NCI-H82 treated with DMSO at 0.1 percent for 48 hours (cell line): ENCODE data around the gene TRAPPC2B.

ENCODE experiments used
- DNase-seq: peaks from one replicate; lab custom pipeline; 2025; ENCODE audit not compliant: unreplicated experiment; lab: John Stamatoyannopoulos, UW

TRAPPC2B gene

DNA sequence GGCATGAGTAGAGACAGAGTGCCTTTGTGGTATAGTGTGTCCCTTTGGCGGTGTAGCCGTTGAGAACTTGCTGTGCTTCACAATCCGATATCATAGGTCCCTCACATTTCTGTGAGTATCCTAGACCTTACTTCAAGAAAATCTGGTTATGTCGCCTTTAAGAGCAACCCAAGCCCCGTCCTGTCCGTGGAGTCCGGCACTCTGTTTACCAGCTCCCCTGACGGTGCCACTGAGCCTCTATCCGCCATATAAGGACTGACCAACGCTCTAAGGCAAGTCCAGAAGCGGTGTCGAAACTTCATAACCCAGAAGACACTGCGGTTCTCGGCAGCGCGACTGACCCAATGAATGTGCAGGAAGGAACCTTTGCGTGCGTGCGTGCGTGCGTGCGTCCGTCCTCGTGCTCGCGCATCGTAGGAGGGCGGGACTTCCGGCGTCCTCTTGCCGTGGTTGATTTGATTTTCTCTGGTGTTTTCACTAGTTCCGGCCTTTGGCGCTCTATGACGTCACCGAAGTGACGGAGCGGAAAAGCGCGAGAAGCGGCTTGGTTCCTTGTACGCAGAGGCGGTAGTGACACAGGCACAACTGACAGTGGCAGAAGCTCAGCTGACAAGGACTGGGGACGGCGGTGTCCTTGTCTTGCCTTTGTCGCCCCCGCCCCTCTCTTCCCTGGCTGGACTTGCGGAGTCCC is at the start of gene TRAPPC2B, which contains the start of gene ZNF547:
Gene TRAPPC2B, plus strand, starts transcription at position 555 of the 691 bp plus-strand sequence. CDS start 1,283 bp downstream, outside the sequence.
Gene ZNF547, plus strand, starts transcription at position 555 of the 691 bp plus-strand sequence. CDS start 5,005 bp downstream, outside the sequence.
- peak; percentile 91 for DNase-seq

DNA sequence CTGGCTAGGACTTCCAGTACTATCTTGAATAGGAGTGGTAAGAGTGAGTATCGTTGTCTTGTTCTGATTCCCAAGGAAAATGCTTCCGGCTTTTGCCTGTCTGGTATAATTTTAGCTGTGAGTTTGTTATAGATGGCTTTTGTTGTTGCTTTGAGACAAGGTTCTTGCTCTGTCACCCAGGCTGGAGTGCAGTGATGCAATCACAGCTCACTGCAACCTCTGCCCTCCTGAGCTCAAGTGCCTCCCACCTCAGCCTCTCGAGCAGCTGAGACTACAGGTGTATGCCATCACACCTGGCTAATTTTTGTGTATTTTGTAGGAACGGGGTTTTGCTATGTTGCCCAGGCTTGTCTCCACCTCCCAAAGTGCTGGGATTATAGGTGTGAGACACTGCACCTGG is 49.2 kb upstream of the TRAPPC2B start:
- DNase-seq: no peak

DNA sequence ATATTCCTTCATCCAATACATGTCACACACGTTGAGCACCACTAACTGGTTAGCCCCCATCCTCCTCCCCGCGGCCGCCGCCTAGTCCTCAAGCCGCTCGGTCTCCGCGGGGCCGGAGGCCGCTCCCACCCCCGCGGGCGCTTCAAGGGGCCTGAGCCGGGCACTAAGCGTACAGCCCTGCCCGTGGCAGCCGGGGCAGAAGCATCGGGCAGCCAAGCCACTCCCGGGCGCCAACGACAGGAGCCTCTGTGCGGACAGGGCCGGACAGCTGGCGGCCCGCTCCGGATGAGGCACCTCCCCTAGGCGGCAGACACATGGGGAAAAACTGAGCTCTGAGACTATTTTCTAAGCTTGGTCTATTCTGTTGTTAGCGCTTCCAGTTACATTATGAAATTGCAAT is 45.8 kb upstream of the TRAPPC2B start:
- no peak for DNase-seq

DNA sequence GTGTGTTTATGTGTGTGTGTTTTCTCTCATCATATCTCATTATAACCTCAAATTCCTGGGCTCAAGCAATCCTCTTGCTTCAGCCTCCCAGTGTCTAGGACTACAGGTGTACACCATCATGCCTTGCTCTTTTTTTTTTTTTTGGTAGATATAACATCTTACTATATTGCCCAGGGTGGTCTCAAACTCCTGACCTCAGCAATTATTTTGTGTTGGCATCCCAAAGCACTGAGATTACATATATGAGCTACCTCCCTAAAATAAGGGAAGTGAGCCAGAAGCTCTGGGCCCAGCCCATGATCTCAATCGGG is 43.5 kb upstream of the TRAPPC2B start:
- no peak for DNase-seq

DNA sequence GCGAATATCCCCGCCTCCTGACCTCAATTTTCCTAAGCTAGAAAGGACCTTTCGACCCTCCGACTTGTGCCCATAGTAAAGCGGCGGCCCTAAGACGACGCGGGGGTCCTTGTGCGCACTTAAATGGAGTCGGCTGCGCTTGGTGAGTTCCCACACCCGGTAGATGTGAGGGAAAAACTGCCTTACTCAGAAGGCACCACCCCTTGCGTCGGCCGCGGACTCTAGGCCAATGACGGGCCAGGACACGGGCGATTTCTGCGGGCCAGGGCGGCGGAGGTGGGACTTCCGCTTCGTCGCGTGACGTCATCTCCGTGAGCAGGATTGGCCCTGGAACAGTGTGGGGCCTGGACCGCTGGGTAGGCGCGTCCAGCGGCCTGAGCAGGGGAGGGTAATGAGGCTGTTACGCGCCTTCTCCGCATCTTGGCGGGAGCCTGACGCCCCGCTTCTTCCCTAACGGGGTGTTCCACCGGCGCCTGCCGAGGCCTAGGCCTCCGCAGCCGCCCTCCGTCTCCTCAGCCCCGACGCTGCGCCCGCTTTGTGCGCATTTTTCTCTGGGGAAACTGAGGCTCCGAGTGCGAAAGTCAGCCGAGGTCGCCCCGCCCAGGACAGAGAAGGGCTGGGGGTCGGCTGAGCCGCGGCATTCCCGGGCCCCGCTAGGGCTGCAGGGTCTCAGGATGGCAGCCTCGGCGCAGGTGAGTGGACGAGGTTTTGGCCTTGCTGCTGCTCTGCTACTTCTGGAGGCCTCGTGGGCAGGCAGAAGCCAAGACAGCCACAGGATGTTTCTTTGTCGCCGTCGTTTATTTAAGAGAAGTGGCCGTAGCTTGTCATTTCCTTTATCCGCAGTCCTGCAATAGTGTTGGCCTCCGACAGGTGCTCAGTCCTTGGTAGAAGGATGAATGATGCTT is 42.9 kb upstream of the TRAPPC2B start, which contains the start of gene ZNF543:
Gene ZNF543, plus strand, starts transcription at position 293 of the 905 bp plus-strand sequence. Its CDS starts 382 bp downstream, at position 675.
- DNase-seq: peak; percentile 80

DNA sequence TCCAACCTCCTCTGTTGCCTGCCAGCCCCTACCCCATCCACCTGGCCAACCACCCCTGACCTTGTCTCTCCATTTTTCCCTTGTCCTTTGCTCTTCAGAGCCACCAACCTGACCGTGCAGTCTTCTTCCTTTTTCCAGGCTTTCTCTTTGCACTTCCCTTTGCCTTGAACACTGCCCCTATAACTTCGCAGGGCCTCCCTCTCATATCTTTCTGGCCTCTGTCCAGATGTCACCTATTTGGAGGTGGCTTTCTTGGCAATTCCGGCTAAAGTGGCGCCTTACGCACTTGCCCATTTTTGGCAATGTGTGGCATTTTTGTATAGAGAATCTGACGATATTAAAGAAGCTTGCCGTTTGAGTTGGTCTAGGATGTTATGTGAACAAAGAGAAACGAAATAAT is 42.2 kb upstream of the TRAPPC2B start:
- DNase-seq: no peak

DNA sequence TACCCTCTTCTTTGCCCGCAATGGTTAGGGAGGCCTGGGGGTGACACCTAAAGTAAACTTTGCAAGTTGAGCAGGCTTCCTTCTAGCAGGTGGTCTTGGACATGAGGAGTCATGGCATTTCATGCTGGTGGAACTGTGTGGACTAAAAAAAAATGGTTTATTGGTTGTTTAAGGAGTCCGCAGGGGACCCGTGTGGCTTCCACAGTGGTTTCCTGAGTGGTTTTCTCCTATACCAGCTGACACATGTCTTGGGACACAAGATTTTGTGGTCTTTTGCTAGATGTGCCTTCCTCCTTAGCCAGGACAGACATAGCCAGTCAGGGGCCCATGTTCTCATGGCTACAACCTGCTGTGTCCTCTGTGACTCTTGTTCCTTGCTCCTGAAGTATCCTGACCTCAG is 41.6 kb upstream of the TRAPPC2B start:
- no peak for DNase-seq

DNA sequence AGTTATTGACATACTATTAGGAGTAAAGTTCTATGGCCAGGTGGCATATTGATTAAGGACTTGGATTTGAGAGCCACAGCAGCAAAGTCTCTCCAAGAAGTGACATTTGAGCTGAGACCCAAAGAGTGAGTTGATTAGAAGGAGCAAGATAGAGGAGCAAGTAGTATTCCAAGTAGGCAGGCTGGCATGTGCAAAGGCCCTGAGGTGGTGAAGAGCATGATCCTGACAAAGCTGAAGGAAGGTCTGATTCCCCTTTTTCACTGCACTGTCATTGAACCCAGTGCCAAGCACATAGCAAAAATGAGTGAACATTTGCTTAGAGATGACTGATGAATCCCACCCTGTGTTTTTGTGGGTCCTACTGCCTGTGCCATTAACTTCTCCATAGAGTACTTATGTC is 38.4 kb upstream of the TRAPPC2B start:
- no peak for DNase-seq

DNA sequence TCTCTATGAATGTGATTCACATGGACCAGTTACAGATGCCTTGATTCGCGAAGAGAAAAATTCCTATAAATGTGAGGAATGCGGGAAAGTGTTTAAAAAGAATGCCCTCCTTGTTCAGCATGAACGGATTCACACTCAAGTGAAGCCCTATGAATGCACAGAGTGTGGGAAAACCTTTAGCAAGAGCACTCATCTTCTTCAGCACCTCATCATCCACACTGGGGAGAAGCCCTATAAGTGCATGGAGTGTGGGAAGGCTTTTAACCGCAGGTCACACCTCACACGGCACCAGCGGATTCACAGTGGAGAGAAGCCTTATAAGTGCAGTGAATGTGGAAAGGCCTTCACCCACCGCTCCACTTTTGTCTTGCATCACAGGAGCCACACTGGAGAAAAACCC is 35.4 kb upstream of the TRAPPC2B start:
- no peak for DNase-seq

DNA sequence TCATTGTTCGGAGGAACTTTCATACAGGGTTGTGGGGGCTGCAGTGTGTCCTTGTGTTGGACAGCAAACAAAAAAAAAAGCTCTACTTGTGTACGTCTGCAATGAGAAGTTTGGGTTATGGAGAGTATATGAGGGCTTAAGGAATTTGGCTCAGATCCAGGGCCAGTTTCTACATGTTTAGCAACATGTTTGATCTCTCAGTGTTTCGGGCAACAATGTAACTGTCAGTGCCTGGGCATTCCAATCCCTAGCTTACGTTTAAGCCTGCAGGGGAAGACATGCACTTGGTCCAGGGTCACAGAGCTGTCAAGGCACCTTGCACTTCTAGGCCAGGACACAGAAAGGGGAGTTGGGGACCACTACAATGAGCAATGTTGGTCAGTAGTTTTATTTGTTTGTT is 29.2 kb upstream of the TRAPPC2B start:
- no peak for DNase-seq

DNA sequence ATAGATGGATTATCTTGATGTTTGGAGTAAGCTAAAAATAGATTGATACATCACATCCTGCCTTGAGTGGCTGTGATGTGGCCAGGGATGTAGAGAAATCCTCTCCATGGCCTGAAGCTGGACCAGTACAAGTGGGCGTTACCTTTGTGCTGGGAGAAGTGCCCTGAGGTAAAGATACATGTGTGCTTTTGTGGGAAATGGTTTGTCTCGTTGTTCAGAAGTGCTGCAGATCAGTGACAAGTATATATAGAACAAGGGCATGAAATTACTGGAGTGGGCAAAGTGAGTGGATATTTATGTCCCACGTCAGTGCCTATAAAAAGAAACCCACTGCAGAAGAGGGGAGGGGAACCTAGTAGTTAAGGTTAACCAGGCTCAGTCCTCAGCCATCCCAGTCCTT is 24.5 kb upstream of the TRAPPC2B start:
- no peak for DNase-seq

DNA sequence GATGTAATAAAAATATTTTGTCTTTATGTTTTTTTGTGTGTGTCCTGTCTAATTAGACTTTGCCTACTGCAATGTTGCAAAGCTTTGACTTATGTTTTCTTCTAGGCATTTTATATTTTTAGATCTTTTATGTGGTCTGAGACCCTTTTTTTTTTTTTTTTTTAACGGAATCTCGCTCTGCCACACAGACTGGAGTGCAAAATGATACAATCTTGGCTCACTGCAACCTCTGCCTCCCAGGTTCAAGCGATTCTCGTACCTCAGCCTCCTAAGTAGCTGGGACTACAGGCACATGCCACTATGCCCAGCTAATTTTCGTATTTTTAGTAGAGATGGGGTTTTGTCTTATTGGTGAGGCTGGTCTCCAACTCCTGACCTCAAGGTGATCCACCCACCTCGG is 20.8 kb upstream of the TRAPPC2B start:
- no peak for DNase-seq

DNA sequence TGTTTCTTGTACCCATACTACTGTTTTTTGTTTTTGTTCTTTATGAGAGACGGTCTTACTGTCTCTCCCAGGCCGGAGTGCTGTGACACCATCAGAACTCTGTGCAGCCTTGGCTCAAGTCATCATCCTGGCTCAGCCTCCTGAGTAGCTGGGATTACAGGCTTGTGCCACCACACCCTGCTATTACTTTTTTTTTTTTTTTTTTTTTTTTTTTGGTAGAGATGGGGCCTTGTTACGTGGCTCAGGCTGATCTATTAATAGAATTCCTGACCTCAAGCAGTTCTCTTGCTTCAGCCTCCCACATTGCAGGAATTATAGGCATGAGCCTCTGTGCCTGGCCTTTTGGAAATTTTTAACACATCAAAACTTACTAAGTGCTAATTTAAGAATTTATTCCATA is 15.2 kb upstream of the TRAPPC2B start:
- DNase-seq: no peak

DNA sequence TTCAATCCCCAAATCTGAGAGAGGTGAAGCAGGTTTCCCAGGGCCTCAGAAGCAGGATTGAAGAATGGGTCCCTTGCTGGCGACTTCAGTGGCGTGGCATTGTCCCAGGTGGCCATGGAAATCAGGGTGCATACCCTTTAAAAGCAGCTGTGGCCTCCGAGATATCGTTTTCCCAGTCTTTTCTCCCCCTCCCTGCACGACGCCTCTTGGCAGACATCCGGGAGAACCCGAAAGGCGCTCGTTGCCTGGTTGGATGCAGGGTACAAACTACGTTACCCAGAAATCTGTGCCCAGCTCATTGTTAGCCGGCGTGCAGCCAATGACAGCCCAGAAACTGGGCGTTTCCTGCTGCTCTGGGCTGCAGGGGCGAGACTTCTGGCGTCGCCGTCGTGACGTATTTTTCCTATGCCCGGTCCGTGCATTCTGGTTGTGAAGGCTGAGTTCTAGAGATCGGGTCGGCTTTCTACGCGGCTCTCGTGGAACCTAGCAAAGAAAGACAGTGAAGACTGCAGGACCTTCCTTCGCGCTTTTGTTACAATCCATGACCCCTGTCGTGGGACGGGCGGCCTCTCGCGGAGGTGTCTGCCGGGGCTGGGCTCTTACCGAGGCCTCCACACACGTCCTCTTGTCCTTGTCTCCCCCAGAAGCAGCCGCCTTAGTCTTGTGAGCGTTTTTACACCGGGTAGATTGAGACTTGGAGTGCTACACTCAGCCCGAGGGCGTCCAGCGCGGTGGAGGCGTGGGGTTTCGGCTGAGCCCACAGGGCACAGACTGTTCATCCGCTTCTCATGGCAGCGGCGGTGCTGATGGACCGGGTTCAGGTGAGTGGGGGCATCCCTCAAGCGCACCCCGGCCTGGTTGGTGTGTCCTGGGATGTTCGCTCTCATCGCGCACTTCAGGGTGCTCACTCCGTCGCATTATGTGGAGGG is 12.2 kb upstream of the TRAPPC2B start, which contains the start of gene ZNF304:
Gene ZNF304, plus strand, starts transcription at position 395 of the 929 bp plus-strand sequence. Its CDS starts 394 bp downstream, at position 789.
- DNase-seq: peak; percentile 79

DNA sequence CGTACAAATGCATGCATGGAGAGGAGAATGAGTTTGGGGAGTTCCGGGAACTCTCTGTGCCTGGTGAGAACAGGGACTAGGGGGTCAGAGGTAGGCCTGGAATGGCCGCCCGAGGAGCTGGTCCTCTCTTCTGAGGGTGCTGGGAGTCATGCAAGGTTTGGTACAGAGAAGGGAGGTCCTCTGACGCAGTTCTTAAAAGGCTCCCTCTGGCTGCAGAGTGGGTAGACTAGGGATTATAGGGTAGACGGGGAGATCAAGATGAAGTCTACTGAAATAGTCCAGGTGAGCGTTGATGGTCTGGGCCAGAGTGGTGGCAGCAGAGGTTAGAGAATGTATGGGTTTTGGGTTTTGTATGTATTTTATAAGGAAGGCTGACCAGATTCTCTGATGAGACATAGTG is 11.5 kb upstream of the TRAPPC2B start:
- DNase-seq: no peak

DNA sequence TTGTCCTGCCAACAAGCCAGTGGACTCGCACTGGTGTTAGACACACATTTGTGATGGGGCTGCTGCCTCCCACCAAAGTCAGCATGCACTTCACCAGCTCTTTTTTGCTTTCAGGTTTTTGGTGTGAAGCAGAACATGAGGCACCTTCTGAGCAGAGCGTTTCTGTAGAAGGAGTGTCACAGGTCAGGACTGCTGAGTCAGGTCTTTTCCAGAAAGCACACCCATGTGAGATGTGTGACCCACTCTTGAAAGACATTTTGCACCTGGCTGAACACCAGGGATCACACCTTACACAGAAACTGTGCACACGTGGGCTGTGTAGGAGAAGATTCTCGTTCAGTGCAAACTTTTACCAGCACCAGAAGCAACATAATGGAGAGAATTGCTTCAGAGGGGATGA is 7.4 kb upstream of the TRAPPC2B start:
- DNase-seq: no peak

DNA sequence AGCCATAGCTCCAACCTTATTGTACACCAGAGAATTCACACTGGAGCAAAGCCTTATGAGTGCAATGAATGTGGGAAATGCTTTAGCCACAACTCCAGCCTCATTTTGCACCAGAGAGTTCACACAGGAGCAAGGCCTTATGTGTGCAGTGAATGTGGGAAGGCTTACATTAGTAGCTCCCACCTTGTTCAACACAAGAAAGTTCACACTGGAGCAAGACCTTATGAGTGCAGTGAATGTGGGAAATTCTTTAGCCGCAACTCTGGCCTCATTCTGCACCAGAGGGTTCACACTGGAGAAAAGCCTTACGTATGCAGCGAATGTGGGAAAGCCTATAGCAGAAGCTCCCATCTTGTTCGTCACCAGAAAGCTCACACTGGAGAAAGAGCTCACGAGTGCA is 5.9 kb upstream of the TRAPPC2B start:
- no peak for DNase-seq

DNA sequence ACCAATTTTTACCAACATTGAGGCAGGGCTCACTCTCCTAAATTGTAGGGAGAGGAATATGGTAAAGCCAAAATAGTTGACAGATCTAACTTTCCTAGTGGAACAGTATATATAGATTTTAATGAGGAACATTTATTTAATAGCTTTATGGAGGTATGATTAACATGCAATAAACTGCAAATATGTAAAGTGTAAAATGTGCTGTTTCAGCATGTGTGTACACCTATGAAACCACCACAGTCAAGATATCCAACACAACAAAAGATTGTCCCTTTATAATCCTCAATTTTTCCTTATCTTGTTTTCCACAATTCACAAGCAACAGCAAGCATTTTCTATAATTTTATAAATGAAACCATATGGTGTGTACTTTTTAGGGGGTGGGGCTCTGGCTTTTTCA is 4.1 kb upstream of the TRAPPC2B start:
- DNase-seq: no peak

DNA sequence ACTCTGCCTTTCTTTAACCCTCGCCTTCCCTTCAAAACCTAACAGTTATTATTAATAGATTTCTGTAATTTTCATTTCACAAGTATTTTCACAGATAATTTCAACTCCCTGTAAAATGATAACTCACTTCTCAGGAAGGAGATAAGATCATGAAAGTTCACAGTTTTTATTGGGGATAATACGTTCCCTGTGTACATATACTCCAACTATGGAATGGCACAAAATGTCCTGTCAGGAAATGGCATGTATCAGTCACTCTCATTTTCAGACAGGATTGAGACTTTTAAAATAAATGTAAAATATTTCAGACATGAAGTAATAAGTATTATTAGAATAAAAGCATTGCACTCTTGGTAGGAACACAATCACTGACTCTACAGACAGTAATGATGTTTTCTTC is 932 bp upstream of the TRAPPC2B start:
- DNase-seq: no peak

DNA sequence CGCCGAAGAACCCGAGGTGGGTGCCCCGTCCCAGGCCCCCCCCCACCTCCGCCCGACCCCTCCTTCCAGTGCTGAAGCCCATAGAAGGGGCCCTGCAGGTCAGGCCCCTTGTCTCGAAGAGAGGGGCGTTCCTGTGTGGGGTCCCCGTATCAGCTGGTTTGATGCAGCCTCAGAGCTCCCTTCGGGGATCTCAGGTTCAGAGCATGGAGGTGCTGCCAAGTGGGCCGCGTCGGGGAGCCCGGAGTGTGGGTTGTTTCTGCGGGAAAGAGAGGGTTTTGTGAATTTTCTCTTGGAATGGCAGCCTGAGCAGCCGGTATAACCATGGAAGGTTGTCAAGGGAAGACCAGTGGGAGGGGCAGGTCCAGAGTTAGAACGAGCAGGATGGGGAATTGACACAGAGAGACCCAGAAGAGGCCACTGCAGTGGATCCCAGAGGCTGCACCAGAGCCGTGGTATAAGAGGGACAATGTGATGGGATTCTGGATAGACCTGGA is 384 bp downstream of the TRAPPC2B start:
- DNase-seq: no peak

DNA sequence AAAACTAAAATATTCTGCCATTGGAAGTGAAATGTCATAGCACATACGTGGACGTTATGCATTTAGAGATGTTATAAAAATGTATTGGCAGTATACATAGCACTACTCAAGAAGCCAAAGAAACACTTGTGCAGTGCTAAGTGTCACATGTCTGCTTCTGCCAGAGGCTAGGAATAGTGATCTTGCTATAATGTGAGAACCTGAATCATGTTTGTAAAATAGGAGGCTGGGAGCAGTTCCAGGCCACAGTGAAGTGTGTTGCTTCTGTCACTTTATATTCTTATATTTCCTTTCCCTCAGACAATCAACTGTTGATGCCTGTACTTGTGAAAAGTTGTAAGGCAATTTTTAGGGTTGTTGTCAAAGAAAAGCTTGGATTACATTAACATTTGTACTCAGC is 3.4 kb downstream of the TRAPPC2B start:
- DNase-seq: no peak
